Activated CD8-positive, alpha-beta T cell treated with anti-CD3 and anti-CD28 coated beads for 36 hours (primary cell): Measurements from ENCODE around the gene IQCE. TPM values are rescaled to one million over a fixed set of nuclear protein-coding genes. Genes with fewer than 3 reads are reported as not detected.

Experiments
- ATAC-seq: fragments of 200-7000 bp; cut with Tn5 transposase; one replicate; pipeline ENCODE4 v1.10.0; 2021; ENCODE audit warnings: mild to moderate bottlenecking, moderate library complexity
- CTCF ChIA-PET: fragments of 350-600 bp; sonication (Branson Sonifier 250); formaldehyde crosslinking; loops from one replicate; lab custom pipeline; 2021; ENCODE audit warnings: antibody characterized with exemption; lab: Charles Lee
- POLR2A ChIA-PET: fragments of 350-600 bp; sonication (Branson Sonifier 250); formaldehyde crosslinking; loops from one replicate; lab custom pipeline; 2021; ENCODE audit warnings: antibody characterized with exemption; lab: Charles Lee
- DNase-seq: peaks from one replicate; pipeline ENCODE4 v3.0.0-alpha.2; 2020
- H3K27ac Mint-ChIP-seq: one replicate; pipeline ENCODE4 v1.8.0; 2021; ENCODE audit warnings: mild to moderate bottlenecking, mixed read lengths
- H3K27me3 Mint-ChIP-seq: one replicate; pipeline ENCODE4 v1.8.0; 2021; ENCODE audit warnings: mixed read lengths
- H3K36me3 Mint-ChIP-seq: one replicate; pipeline ENCODE4 v1.8.0; 2021; ENCODE audit warnings: low read depth, mixed read lengths
- H3K4me1 Mint-ChIP-seq: one replicate; pipeline ENCODE4 v1.8.0; 2021; ENCODE audit warnings: low read depth, mixed read lengths
- H3K4me3 Mint-ChIP-seq: one replicate; pipeline ENCODE4 v1.8.0; 2021; ENCODE audit warnings: mild to moderate bottlenecking, moderate library complexity, mixed read lengths
- H3K9me3 Mint-ChIP-seq: one replicate; pipeline ENCODE4 v1.8.0; 2021; ENCODE audit warnings: mixed read lengths
- intact Hi-C: fragments of 100-400 bp; cut with micrococcal nuclease; formaldehyde crosslinking; loops from one replicate; pipeline ENCODE4 v1.10.0; 2022
- total RNA-seq, 2 experiments: library from RNA; stranded (reverse); gene quantifications; one replicate each; pipeline ENCODE4 v1.2.3, GENCODE V29; 2021
- TF ChIP-seq, protein P1 (sequence below): fragments of 200-600 bp; IDR thresholded peaks from one replicate; pipeline ENCODE4 v1.8.0; 2022; ENCODE audit warnings: antibody characterized with exemption, mild to moderate bottlenecking

The IQCE gene
- total RNA-seq, 2 experiments from 2014 or later = 4.0 to 4.3 TPM

- no peaks in the 10 kb centered on the region for H3K36me3 Mint-ChIP-seq
- ATAC-seq (no peak), DNase-seq (no peak)
- intact Hi-C loops = no loop called here
- POLR2A ChIA-PET = no interaction called here
- TF ChIP-seq, protein P1, sequence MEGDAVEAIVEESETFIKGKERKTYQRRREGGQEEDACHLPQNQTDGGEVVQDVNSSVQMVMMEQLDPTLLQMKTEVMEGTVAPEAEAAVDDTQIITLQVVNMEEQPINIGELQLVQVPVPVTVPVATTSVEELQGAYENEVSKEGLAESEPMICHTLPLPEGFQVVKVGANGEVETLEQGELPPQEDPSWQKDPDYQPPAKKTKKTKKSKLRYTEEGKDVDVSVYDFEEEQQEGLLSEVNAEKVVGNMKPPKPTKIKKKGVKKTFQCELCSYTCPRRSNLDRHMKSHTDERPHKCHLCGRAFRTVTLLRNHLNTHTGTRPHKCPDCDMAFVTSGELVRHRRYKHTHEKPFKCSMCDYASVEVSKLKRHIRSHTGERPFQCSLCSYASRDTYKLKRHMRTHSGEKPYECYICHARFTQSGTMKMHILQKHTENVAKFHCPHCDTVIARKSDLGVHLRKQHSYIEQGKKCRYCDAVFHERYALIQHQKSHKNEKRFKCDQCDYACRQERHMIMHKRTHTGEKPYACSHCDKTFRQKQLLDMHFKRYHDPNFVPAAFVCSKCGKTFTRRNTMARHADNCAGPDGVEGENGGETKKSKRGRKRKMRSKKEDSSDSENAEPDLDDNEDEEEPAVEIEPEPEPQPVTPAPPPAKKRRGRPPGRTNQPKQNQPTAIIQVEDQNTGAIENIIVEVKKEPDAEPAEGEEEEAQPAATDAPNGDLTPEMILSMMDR = no peak
- no peak overlapping the region for H3K4me3 Mint-ChIP-seq
- CTCF ChIA-PET = no interaction called here
- H3K9me3 Mint-ChIP-seq = no peaks in the 10 kb centered on the region
- no peaks in the 10 kb centered on the region for H3K27me3 Mint-ChIP-seq
- no peaks in the 10 kb centered on the region for H3K4me1 Mint-ChIP-seq
- H3K27ac Mint-ChIP-seq = no peak overlapping the region
Measured at GRCh38 chr7:2621948-2622640, 63.3 kb downstream of the IQCE start.

DNA sequence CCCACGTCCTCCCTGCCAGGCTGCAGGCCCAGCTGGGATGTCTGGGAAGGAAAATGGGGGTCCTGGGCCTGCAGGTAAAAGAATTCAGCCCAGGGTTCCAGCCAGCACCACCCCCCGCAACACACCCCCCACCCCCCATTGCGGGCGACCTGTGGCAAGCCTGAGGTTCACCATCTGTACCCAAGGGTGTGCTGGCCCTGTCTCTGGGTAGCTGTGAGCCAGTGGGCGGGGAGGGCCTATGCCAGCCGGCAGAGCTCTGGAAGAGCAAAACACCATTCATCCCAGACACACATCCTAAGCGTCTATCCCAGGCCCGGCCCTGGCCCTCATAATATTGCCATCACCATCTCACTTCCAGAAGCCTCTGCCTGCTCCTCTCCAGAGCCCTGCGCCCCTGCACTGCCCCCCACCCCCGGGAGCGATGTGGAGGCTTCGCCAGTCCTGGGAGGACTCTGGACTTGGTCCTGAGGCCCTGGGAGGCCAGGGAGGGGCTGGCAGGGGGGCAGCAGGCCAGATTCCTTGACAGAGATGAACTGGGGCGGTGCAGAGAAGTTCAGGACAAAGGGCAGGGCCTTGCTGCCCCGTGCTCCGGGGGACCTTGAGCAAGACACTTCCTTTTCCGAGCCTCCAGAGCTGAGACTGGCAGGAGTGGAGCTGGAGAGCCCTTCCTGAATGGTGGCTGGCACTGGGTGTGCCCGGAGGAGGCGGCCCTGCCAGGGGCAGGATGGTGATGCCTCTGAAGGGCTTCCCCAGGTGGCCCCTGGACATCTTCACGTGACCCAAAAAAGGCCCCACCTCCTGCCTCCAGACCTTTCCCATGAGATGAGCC lies 64.3 kb downstream of the IQCE start:
- H3K4me3 Mint-ChIP-seq = no peak overlapping the region
- ChIA-PET POLR2A (no interaction called here), CTCF (no interaction called here)
- H3K27me3 Mint-ChIP-seq = no peaks in the 10 kb centered on the region
- TF ChIP-seq, protein P1 = no peak
- no peaks in the 10 kb centered on the region for H3K4me1 Mint-ChIP-seq
- DNase-seq = no peak
- H3K36me3 Mint-ChIP-seq = no peaks in the 10 kb centered on the region
- H3K9me3 Mint-ChIP-seq = no peaks in the 10 kb centered on the region
- no peak for ATAC-seq
- no peak overlapping the region for H3K27ac Mint-ChIP-seq
- intact Hi-C loops = no loop called here

DNA sequence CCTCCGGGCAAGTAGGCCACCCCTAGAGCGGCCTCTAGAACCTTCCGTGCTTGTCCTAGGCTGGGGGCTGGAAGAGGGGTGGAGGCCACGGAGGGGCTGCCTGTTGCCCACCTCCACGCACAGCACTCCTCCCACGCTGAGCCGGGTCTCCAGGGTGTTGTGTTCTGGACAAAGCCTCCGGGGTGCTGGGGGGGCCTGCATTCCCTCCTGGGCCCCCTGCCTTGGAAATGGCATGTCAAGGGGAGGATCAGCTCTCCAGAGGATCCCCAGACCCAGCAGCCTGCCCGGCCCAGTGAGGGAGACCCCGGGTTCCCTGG lies 64.9 kb downstream of the IQCE start:
- DNase-seq (no peak), ATAC-seq (no peak)
- intact Hi-C loops = no loop called here
- H3K4me3 Mint-ChIP-seq = no peak overlapping the region
- no peak overlapping the region for H3K27ac Mint-ChIP-seq
- CTCF ChIA-PET = no interaction called here
- no peaks in the 10 kb centered on the region for H3K4me1 Mint-ChIP-seq
- TF ChIP-seq, protein P1 = no peak
- no peaks in the 10 kb centered on the region for H3K36me3 Mint-ChIP-seq
- POLR2A ChIA-PET = no interaction called here
- H3K27me3 Mint-ChIP-seq = no peaks in the 10 kb centered on the region
- no peaks in the 10 kb centered on the region for H3K9me3 Mint-ChIP-seq

- POLR2A ChIA-PET = no interaction called here
- Mint-ChIP-seq H3K4me1 (no peaks in the 10 kb centered on the region), H3K9me3 (no peaks in the 10 kb centered on the region), H3K27me3 (no peaks in the 10 kb centered on the region), H3K4me3 (no peak overlapping the region), H3K27ac (no peak overlapping the region), H3K36me3 (no peaks in the 10 kb centered on the region)
- CTCF ChIA-PET = no interaction called here
- TF ChIP-seq, protein P1 = no peak
- ATAC-seq (no peak), DNase-seq (no peak)
- intact Hi-C loops = no loop called here
Measured at GRCh38 chr7:2624293-2624886, 65.6 kb downstream of the IQCE start.
